ENCODE results near the gene GRIFIN.
A peak's percentile ranks its signal among the peaks of the same experiment; 100 is the strongest.

The GRIFIN gene

GRCh38 chr7:2476298-2476697 is at the start of gene GRIFIN:
Gene GRIFIN, minus strand, starts transcription at chr7:2476398. Its CDS starts 15 bp downstream, at chr7:2476383.
- no peak for DNase-seq (ENCODE audit: low spot score)

- DNase-seq (ENCODE audit: low spot score) = no peak
Observed at GRCh38 chr7:2524808-2525657, 48.8 kb upstream of the GRIFIN start.

GRCh38 chr7:2523941-2524807 is 48.0 kb upstream of the GRIFIN start:
- DNase-seq (ENCODE audit: low spot score) = no peak

GRCh38 chr7:2523461-2523936 is 47.3 kb upstream of the GRIFIN start:
- no peak for DNase-seq (ENCODE audit: low spot score)

- no peak for DNase-seq (ENCODE audit: low spot score)
Observed at GRCh38 chr7:2522780-2523433, 46.7 kb upstream of the GRIFIN start.

GRCh38 chr7:2521952-2522591 is 45.9 kb upstream of the GRIFIN start:
- peak; percentile 88 for DNase-seq (ENCODE audit: low spot score)

- DNase-seq (ENCODE audit: low spot score) = no peak
Observed at GRCh38 chr7:2521341-2521745, 45.1 kb upstream of the GRIFIN start.

GRCh38 chr7:2520761-2521290 is 44.6 kb upstream of the GRIFIN start:
- DNase-seq (ENCODE audit: low spot score) = no peak

- DNase-seq (ENCODE audit: low spot score) = no peak
Observed at GRCh38 chr7:2520131-2520760, 44.0 kb upstream of the GRIFIN start.

GRCh38 chr7:2519119-2519930 is 43.1 kb upstream of the GRIFIN start, which contains the start of gene LFNG:
Gene LFNG, plus strand, starts transcription at chr7:2519774. Its CDS starts 88 bp downstream, at chr7:2519862.
- DNase-seq (ENCODE audit: low spot score) = peak; percentile 87

- no peak for DNase-seq (ENCODE audit: low spot score)
Observed at GRCh38 chr7:2518737-2519118, 42.5 kb upstream of the GRIFIN start.

- no peak for DNase-seq (ENCODE audit: low spot score)
Observed at GRCh38 chr7:2517678-2518507, 41.7 kb upstream of the GRIFIN start.

GRCh38 chr7:2517026-2517425 is 40.8 kb upstream of the GRIFIN start:
- DNase-seq (ENCODE audit: low spot score) = no peak

GRCh38 chr7:2516194-2516555 is 40.0 kb upstream of the GRIFIN start:
- no peak for DNase-seq (ENCODE audit: low spot score)

- no peak for DNase-seq (ENCODE audit: low spot score)
Observed at GRCh38 chr7:2515424-2516193, 39.4 kb upstream of the GRIFIN start.

- no peak for DNase-seq (ENCODE audit: low spot score)
Observed at GRCh38 chr7:2514473-2515423, 38.5 kb upstream of the GRIFIN start.

GRCh38 chr7:2513702-2514101 is 37.5 kb upstream of the GRIFIN start:
- DNase-seq (ENCODE audit: low spot score) = no peak
